GM18505 (cell line): ENCODE results near the gene TTN.

Experiments used
- ATAC-seq: cut with Tn5 transposase; IDR thresholded peaks from one replicate; pipeline ENCODE4 v1.9.1; 2021; ENCODE audit not compliant: unreplicated experiment
- POLR2A ChIP-seq: IDR thresholded peaks from 4 replicates; pipeline ENCODE4 v1.6.1; 2011; ENCODE audit warnings: borderline replicate concordance; ENCODE audit not compliant: insufficient read depth, insufficient read length; ENCODE audit errors: extremely low read depth

TTN gene

DNA sequence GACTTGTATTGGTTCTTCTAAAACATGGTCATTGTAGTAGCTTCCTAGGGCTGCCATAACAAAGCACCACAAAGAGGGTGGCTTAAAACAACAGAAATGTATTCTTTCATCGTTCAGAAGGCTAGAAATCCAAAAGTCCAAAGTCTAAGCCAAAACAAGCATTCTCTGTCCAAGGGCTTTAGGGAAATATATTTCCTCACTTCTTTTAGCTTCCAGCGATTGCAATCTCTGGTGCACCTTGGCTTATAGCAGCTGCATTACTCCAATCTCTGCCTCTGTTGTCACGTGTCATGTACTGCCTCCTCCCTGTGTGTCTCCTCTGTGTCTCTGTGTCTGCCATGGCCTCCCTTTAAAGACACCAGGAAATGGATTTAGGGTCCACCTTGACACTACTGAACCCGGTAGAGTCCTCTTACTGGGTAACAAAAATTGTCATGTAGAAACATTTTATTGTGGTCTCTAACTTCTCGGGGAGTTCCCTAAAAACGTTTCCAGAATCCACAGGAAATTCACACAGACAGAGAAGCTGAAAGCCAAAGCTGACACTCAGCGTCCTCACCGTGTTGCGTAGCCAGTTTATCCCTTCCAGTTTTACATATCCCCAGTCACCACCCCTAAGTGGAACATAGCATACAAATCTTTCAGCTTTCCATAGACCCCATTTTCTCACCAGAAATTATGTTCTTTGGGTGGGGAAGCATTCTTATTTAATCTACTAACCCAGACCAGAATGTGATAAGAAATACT is 20.7 kb upstream of the TTN start:
- no peak for ATAC-seq
- no peak for TF ChIP-seq POLR2A

DNA sequence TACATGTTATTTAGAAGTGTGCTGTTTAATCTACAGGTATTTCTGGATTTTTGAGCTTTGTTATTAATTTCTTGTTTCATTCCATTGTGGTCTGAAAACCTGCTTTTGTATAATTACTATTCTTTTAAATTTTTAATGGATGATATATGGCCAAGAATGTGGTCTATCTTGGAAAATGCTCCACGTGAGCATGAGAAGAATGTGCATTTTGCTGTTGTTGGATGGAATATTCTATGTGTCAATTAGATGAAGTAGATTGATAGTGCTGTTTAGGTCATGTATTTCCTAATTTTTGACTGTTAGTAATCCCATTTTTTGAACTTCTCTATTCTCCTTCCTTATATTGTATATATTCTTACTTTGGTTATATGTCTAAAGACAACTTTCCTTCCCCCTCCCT is 19.9 kb upstream of the TTN start:
- ATAC-seq: no peak
- TF ChIP-seq POLR2A: no peak

DNA sequence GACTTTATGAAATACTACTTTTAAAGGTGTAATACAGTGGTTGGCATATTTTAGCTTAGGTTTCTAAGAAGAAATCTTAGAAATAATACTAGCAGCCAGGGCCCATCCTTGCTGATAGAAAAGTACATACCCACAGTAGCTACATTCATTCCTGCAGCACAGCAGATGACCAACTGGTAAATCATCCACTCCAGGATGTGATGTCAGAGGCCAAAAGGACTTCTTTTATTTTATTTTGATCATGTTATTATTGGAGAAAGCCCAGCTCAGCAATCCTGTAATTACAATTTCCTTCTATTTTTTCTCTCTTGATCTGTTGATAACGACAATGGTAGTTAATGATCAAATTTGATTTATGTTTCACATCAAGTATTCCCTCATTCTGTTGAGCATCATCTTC is 18.0 kb upstream of the TTN start:
- TF ChIP-seq POLR2A: no peak
- no peak for ATAC-seq

DNA sequence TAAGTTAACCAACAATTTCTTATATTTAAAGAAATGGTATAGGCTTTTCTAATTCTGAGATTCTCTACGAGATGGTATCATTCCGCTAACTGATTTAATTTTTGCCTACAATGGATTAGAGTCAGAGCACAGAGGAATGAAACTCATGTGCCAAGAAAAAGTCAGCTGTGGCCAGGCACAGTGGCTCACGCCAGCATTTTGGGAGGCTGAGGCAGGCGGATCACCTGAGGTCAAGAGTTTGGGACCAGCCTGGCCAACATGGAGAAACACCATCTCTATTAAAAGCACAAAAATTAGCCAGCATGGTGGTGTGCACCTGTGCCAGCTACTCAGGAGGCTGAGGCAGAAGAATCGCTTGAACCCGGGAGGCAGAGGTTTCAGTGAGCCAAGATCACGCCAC is 17.0 kb upstream of the TTN start:
- ATAC-seq: no peak
- no peak for TF ChIP-seq POLR2A

DNA sequence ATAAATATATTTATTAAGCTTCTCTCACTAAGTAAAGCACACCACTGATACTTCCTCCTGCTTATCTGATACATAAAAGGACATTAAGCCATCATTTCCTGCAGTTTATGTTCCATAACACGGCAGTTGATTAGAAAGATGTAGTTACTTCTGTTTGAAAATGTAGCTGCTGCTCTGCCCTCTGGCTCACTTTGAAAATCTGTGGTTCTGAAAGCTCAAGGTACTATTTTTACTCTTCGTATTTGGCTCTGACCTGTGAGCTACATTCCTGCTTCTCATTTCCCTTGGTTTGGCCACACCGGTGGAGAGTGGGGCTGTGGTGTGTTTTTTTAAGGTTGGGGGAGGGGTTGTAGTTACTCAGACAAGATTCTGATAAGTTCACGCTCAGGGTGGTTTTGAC is 12.8 kb upstream of the TTN start:
- TF ChIP-seq POLR2A: no peak
- no peak for ATAC-seq

DNA sequence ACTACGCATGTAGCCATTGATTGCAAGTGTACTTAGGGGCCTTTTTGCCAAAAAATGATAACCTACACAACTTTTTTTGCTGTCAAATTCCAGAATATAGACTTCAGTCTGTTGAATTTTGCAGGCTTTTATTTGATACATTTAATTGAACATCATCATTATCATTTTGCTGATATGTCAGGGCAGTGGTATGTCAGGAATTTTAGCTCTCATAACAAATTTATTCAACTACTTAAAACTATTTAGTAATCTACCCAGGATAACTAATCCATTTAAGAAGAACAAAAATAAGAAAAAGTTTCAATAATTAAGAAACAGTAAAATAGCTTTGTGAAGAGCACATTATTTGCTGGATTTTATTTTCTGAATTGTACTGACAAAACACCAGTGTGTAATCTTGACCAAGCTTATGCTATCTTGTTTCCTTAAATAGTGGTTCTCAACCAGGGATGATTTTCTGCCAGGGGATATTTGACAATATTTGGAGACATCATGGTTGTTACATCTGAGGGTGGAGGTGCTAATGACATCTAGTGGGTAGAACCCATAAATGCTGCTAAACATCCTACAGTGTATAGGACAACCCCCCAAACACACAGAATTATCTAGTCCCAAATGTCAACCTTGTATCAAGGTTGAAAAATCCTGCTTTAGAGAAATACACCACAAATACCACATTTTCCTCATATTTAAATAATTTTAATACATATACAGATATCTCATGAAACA is 12.1 kb upstream of the TTN start:
- no peak for ATAC-seq
- TF ChIP-seq POLR2A: no peak

DNA sequence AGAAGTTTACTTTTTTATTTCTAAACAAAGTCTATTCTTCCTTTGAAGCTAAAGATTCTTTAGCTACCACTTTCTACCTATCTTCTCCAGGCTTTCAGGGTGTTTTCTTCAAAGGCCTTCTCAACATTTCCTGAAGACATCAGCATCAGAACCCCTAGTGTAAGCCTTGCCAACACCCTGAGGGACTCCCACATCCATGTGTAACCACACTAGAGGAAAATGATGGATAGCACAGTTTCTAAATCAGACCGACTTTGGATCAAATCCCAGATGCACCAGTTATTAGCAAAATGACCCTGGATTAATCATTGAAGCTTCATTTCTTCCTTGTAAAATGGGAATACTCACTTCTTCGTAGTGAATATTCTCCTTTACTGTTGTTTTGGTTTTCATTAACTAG is 4.7 kb upstream of the TTN start:
- no peak for ATAC-seq
- TF ChIP-seq POLR2A: no peak

DNA sequence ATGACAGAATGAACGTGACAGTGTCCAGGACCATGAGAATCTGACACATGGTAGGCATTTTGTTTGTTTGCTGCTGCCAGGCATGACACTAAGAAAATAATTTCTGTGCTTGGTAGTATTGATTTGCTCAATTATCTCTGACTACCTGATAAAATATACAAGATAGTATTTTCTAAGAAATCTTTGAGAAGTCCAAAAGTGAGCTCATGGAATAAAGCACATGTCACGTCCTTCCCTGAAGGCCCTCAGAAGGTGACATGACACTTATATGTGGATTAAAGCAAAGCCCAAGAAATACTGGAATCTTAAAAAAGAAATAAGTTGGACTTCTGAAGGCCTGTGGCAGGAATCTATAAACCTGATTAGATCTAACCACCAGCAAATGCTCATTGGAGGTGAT is 3.8 kb upstream of the TTN start:
- ATAC-seq: no peak
- no peak for TF ChIP-seq POLR2A

DNA sequence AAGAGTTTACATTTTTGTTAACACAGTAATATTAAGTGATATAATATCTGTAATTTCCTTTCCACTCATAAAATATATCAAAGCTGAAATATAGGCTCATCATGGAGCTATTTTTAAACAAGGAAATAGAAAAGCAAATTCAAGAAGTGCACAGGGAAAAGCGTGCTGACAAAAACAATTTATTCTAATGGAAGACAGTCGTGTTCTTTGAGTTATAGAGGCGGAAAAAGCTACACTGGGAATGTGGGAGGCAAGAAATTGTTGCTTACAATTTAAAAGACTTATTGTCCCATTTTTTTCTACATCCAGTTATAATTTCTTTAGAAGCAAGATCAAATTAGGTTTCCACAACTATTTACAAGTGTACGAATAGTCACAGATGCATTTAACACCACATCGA is 3.2 kb upstream of the TTN start:
- no peak for ATAC-seq

DNA sequence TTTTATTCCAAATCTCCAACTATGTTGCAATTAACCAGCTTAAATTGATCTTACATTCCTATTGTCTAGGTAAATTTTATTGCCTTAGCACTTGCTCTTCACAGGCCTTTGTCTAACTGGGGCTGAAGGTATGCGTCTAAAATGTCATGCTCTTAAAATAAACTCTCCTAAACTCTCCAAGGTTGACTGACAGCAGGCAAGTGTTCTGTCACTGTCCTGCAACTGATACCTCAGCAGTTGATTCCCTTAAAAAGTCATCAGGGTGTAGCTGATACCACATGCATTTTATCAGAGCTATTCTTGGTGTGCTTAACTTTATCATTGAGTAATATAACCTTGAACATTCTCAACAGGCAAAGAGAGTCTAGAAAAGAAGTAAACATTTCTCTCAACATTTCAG is 680 bp downstream of the TTN start:
- TF ChIP-seq POLR2A: no peak
- no peak for ATAC-seq

More for the DNA sequence above, 3.2 kb upstream of the TTN start:
- no peak for TF ChIP-seq POLR2A

DNA sequence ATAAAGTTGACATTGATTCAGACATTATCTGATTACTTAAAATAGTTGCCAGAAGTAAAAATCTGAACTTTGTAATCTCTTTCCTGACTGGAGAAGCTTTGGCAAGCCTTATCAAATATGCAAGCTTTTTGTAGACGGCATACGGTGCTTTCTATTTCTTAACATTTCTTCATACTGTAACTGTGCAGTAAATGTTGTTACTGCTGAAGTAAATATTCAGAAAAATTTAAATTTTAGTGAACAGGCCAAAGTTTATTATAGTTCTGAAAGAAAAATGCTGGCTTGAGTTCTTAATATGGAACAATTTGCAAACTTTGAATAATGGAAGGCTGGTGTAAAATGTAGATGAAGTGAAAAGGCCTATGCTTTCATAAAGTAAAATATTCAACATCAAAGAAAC is 1.8 kb downstream of the TTN start:
- ATAC-seq: no peak
- no peak for TF ChIP-seq POLR2A

DNA sequence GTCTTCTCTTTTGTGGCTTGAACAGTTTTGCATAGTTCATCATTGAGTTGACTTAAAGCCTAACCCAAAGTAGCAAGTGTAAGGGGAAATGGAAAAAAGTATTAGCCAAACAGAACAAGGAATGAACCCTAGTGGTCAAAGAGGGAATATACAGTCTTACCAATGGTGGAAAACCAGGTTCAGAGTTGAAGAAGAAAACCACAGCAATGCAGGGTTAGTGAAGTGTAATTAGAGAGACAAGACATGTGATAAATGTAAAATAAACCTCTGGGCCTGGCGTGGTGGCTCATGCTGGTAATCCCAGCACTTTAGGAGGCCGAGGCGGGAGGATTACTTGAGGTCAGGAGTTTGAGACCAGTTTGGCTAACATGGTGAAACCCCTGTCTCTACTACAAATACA is 2.4 kb downstream of the TTN start:
- peak; percentile 68 for ATAC-seq

DNA sequence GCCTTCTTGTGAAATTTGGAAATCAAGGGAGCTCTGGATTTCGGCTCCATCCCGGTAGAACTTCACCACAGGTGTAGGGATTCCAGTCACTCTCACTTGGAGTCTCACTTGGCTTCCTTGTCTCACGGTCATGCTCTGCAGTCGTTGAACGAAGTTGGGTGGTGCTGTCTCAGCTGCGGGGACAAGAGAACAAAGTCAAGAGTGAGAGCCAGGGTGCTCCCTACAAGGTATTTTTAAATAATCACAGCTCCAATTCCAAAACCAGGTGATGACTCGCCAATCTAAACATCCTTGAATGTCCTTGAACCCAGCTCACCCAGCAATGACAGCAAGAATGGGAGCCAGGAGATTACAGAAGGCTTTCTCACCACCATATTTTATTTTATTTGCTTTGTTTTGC is 6.7 kb downstream of the TTN start:
- TF ChIP-seq POLR2A: no peak
- no peak for ATAC-seq

More for the DNA sequence above, 2.4 kb downstream of the TTN start:
- no peak for TF ChIP-seq POLR2A

DNA sequence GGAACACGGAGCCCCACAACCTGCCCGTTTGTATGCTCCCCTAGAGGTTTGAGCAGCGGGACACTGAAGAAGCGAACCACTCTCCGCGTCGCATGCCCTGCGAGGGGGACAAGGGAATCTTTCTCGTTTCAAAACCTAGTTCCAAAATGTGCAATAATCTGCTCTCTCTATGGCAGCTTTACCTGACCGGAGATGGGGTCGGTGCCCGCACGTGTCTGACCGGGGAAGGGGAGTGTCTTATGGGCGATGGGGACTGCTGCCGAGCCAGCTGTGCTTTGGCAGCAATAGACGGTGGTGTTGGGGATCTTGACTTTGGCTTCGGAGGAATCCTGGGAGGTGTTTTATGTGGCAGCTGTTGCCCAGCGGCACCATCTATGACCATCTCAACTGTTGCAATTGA is 7.9 kb downstream of the TTN start:
- no peak for ATAC-seq
- no peak for TF ChIP-seq POLR2A
